ENCODE results near the gene CERKL. TPM values are rescaled to one million over a fixed set of nuclear protein-coding genes. Genes with fewer than 3 reads are reported as not detected.

The CERKL gene
- total RNA-seq, 2 experiments from 2014 or later, result not detected

- H3K4me3 ChIP-seq (ENCODE audit: low read depth, low read length, poor library complexity, severe bottlenecking), result no peak overlapping the region
- no peak overlapping the region for H2AFZ ChIP-seq (ENCODE audit: low read length)
- BruUV-seq (replicated peaks), result no TSS peak
- H4K20me1 ChIP-seq (ENCODE audit: insufficient read depth, low read length), result no peaks in the 10 kb centered on the region
- no peaks in the 10 kb centered on the region for H3K9me2 ChIP-seq (ENCODE audit: insufficient read depth, low read length)
- intact Hi-C loops (cut with micrococcal nuclease; ENCODE audit: unreplicated experiment), result no loop called here
- ChIA-PET CTCF (ENCODE audit: unreplicated experiment) (no interaction called here), POLR2A (interaction anchor here (0.6 to 1.6 kb wide), 2 partner anchors 10 to 60 kb away, joined by 3 to 6 read pairs; no protein-coding TSS in a partner anchor)
- H3K36me3 ChIP-seq (ENCODE audit: insufficient read depth, low read length), result peaks cover 47% of the 10 kb centered on the region
- H3K9me3 ChIP-seq (ENCODE audit: low read length), result no peaks in the 10 kb centered on the region
- H3K4me1 ChIP-seq (ENCODE audit: insufficient read depth, low read length, poor library complexity, severe bottlenecking), result no peaks in the 10 kb centered on the region
- no peak overlapping the region for H3K27ac ChIP-seq (ENCODE audit: low read depth, low read length, poor library complexity, severe bottlenecking)
- no peaks in the 10 kb centered on the region for H3K79me2 ChIP-seq (ENCODE audit: insufficient read depth, low read depth, low read length)
- TF ChIP-seq CTCF (conservative IDR thresholded peaks at IDR 0.05; ENCODE audit: low read length) (no peak), EZH2phosphoT487 (IDR thresholded peaks at IDR 0.05; ENCODE audit: borderline replicate concordance, low read depth, low read length) (no peak)
- no peak for DNase-seq (ENCODE audit: low spot score)
- no peak overlapping the region for H3K4me2 ChIP-seq (ENCODE audit: low read length)
Measured at GRCh38 chr2:181515719-181516118, 141.2 kb downstream of the CERKL start.

GRCh38 chr2:181500201-181500600 is 156.7 kb downstream of the CERKL start:
- H3K9me2 ChIP-seq (ENCODE audit: insufficient read depth, low read length), result no peaks in the 10 kb centered on the region
- H3K27ac ChIP-seq (ENCODE audit: low read depth, low read length, poor library complexity, severe bottlenecking), result no peak overlapping the region
- no peaks in the 10 kb centered on the region for H4K20me1 ChIP-seq (ENCODE audit: insufficient read depth, low read length)
- intact Hi-C loops (cut with micrococcal nuclease; ENCODE audit: unreplicated experiment), result no loop called here
- no TSS peak for BruUV-seq (replicated peaks)
- H3K4me3 ChIP-seq (ENCODE audit: low read depth, low read length, poor library complexity, severe bottlenecking), result no peak overlapping the region
- no peak overlapping the region for H2AFZ ChIP-seq (ENCODE audit: low read length)
- ChIA-PET POLR2A (no interaction called here), CTCF (ENCODE audit: unreplicated experiment) (no interaction called here)
- TF ChIP-seq CTCF (conservative IDR thresholded peaks at IDR 0.05; ENCODE audit: low read length), result no peak
- no peak for TF ChIP-seq EZH2phosphoT487 (IDR thresholded peaks at IDR 0.05; ENCODE audit: borderline replicate concordance, low read depth, low read length)
- no peaks in the 10 kb centered on the region for H3K4me1 ChIP-seq (ENCODE audit: insufficient read depth, low read length, poor library complexity, severe bottlenecking)
- H3K79me2 ChIP-seq (ENCODE audit: insufficient read depth, low read depth, low read length), result no peaks in the 10 kb centered on the region
- peaks cover 64% of the 10 kb centered on the region for H3K36me3 ChIP-seq (ENCODE audit: insufficient read depth, low read length)
- DNase-seq (ENCODE audit: low spot score), result no peak
- no peaks in the 10 kb centered on the region for H3K9me3 ChIP-seq (ENCODE audit: low read length)
- no peak overlapping the region for H3K4me2 ChIP-seq (ENCODE audit: low read length)

DNA sequence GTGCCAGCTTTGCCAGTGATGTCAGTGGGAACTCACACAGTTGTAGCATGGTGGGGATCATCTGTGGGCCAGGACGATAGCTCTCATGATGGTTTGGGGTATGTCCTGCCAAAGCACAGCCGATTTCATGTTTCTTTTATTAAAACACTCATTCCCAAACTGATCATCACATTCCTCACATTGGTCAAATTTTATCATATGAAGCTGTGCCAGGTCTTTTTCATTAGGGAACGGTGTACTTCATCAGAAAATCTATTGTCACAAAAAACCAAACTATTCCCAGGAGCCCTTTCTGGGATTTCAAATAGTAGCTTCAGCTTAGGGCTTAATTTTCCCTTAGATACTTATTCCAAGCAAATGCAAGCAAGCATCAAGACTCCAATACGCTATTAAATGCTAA is 157.7 kb downstream of the CERKL start:
- no peak overlapping the region for H3K4me3 ChIP-seq (ENCODE audit: low read depth, low read length, poor library complexity, severe bottlenecking)
- H3K4me2 ChIP-seq (ENCODE audit: low read length), result no peak overlapping the region
- ChIA-PET CTCF (ENCODE audit: unreplicated experiment) (no interaction called here), POLR2A (interaction anchor here (0.9 kb wide), 1 partner anchor 31 kb away, joined by 3 read pairs; no protein-coding TSS in a partner anchor)
- DNase-seq (ENCODE audit: low spot score), result no peak
- H3K27ac ChIP-seq (ENCODE audit: low read depth, low read length, poor library complexity, severe bottlenecking), result no peak overlapping the region
- no peaks in the 10 kb centered on the region for H3K4me1 ChIP-seq (ENCODE audit: insufficient read depth, low read length, poor library complexity, severe bottlenecking)
- BruUV-seq (replicated peaks), result no TSS peak
- H2AFZ ChIP-seq (ENCODE audit: low read length), result no peak overlapping the region
- H3K9me2 ChIP-seq (ENCODE audit: insufficient read depth, low read length), result no peaks in the 10 kb centered on the region
- H3K9me3 ChIP-seq (ENCODE audit: low read length), result no peaks in the 10 kb centered on the region
- peaks cover 69% of the 10 kb centered on the region for H3K36me3 ChIP-seq (ENCODE audit: insufficient read depth, low read length)
- TF ChIP-seq EZH2phosphoT487 (IDR thresholded peaks at IDR 0.05; ENCODE audit: borderline replicate concordance, low read depth, low read length) (no peak), CTCF (conservative IDR thresholded peaks at IDR 0.05; ENCODE audit: low read length) (no peak)
- intact Hi-C loops (cut with micrococcal nuclease; ENCODE audit: unreplicated experiment), result no loop called here
- no peaks in the 10 kb centered on the region for H3K79me2 ChIP-seq (ENCODE audit: insufficient read depth, low read depth, low read length)
- H4K20me1 ChIP-seq (ENCODE audit: insufficient read depth, low read length), result no peaks in the 10 kb centered on the region

Other genes with a start within 250 kb of the CERKL start
- gene ITGA4, start 199.7 kb downstream of the CERKL start, total RNA-seq (2014; rRNA removed; shearing (Covaris generic)), result 55.1 and 61.8 TPM in 2 replicates
- gene ITGA4, start 199.7 kb downstream of the CERKL start, total RNA-seq (2022), result 53.5 and 61.7 TPM in 2 replicates
- gene NEUROD1, start 23.4 kb upstream of the CERKL start, total RNA-seq (2014; rRNA removed; shearing (Covaris generic)), result not detected in 2 replicates
- gene NEUROD1, start 23.4 kb upstream of the CERKL start, total RNA-seq (2022), result not detected in 2 replicates
- gene ITPRID2, start 234.6 kb upstream of the CERKL start, total RNA-seq (2014; rRNA removed; shearing (Covaris generic)), result 25.9 and 28.8 TPM in 2 replicates
- gene ITPRID2, start 234.6 kb upstream of the CERKL start, total RNA-seq (2022), result 47.5 and 57.3 TPM in 2 replicates